K562 (cell line): ENCODE measurements around the gene ZNHIT3. TPM values are rescaled to one million over a fixed set of nuclear protein-coding genes. Genes with fewer than 3 reads are reported as not detected.
A peak's percentile ranks its signal among the peaks of the same experiment; 100 is the strongest.

ENCODE experiments used
- BRCA1 ChIP-seq, 2 experiments: fragments of 450-650 bp in 1 of 2; sonication (generic) in 1 of 2; formaldehyde crosslinking in 1 of 2; IDR thresholded peaks; 2 replicates each; pipeline versions ENCODE4 v1.5.0 to v1.6.1; 2017 to 2020; ENCODE audit warnings: mild to moderate bottlenecking in 1 of 2, missing genetic modification reagents in 1 of 2
- CTBP1 ChIP-seq: fragments of 450-650 bp; IDR thresholded peaks from 2 replicates; pipeline ENCODE4 v1.6.1; 2016; ENCODE audit warnings: borderline replicate concordance
- DIDO1 ChIP-seq: fragments of 450-650 bp; IDR thresholded peaks from 2 replicates; pipeline ENCODE4 v1.6.1; 2016; ENCODE audit warnings: low read depth, missing biosample characterization, missing genetic modification characterization
- NUFIP1 ChIP-seq: fragments of 450-650 bp; IDR thresholded peaks from 2 replicates; pipeline ENCODE4 v1.6.1; 2018; ENCODE audit not compliant: partially characterized antibody
- SRSF1 ChIP-seq: fragments of 200-400 bp; formaldehyde crosslinking; IDR thresholded peaks from 2 replicates; pipeline ENCODE4 v1.6.1; 2017; ENCODE audit warnings: mild to moderate bottlenecking, low read depth, low read length, moderate library complexity
- ZNF165 ChIP-seq: fragments of 250-450 bp; sonication (Bioruptor Pico); IDR thresholded peaks from 2 replicates; pipeline ENCODE4 v1.4.0; 2020; ENCODE audit warnings: borderline replicate concordance
- ZNF77 ChIP-seq: fragments of 250-450 bp; sonication (Bioruptor Pico); IDR thresholded peaks from 2 replicates; pipeline ENCODE4 v1.5.0; 2020
- polyA plus RNA-seq, 8 experiments: library from polyadenylated mRNA; depleted of rRNA in 4 of 8; stranded (reverse) in 5 of 8; unstranded in 3 of 8; fragments of >200 nt; fragmentation: Nextera tagmentation in 2 of 8; fragmentation: Illumina TruSeq in 1 of 8; extraction: Ambion mirVana in 2 of 8; extraction: Trizol in 1 of 8; gene quantifications; 2 replicates each; pipeline versions ENCODE4 v1.2.1 to v1.2.3, GENCODE V29; 2011 to 2014; ENCODE audit warnings: inconsistent platforms in 1 of 8, missing spikeins in 1 of 8
- total RNA-seq, 7 experiments: library from RNA; depleted of rRNA in 6 of 7; stranded (reverse); fragments of >200 nt in 6 of 7; fragmentation: Illumina TruSeq in 2 of 7; extraction: Trizol in 2 of 7; gene quantifications; 2 replicates each; pipeline versions ENCODE4 v1.2.1 to v1.2.3, GENCODE V29; 2011 to 2021; ENCODE audit warnings: low replicate concordance in 1 of 7
- TF ChIP-seq, protein P1 (sequence below): fragments of 450-650 bp; IDR thresholded peaks from 2 replicates; pipeline ENCODE4 v1.6.1; 2016; ENCODE audit warnings: borderline replicate concordance
- TF ChIP-seq, protein P2 (sequence below), 2 experiments: fragments of 200-800 bp in 1 of 2; sonication (Bioruptor generic) in 1 of 2; sonication (generic) in 1 of 2; formaldehyde crosslinking in 1 of 2; IDR thresholded peaks in 1 of 2; conservative IDR thresholded peaks in 1 of 2; 2 replicates each; pipeline versions ENCODE4 v1.5.0 to v1.6.1; 2016 to 2020; ENCODE audit warnings: missing compliant biosample characterization in 1 of 2, missing genetic modification characterization in 1 of 2, missing genetic modification reagents in 1 of 2
- TF ChIP-seq, protein P3 (sequence below), 2 experiments: fragments of 450-650 bp; formaldehyde crosslinking in 1 of 2; IDR thresholded peaks; 2 replicates each; pipeline versions ENCODE4 v1.4.0 to v1.6.1; 2014 to 2020; ENCODE audit warnings: mild to moderate bottlenecking in 2 of 2, borderline replicate concordance in 1 of 2, low read depth in 1 of 2
- TF ChIP-seq, protein P4 (sequence below), 3 experiments: IDR thresholded peaks in 2 of 3; conservative IDR thresholded peaks in 1 of 3; 2 replicates each; pipeline ENCODE4 v1.5.1; 2011 to 2012; ENCODE audit warnings: low read length in 3 of 3, mild to moderate bottlenecking in 3 of 3, control low read depth in 2 of 3, improper control_type of control experiment in 1 of 3, inconsistent platforms in 1 of 3, low read depth in 1 of 3, mixed read lengths in 1 of 3, moderate library complexity in 1 of 3; ENCODE audit not compliant: insufficient read depth in 2 of 3

Gene ZNHIT3
- total and polyA plus RNA-seq, 9 of the 15 experiments (the other 6 are each of a cell fraction or from before 2014, with no cell fraction given) = 45.0 to 300 (median 88.4) TPM

DNA sequence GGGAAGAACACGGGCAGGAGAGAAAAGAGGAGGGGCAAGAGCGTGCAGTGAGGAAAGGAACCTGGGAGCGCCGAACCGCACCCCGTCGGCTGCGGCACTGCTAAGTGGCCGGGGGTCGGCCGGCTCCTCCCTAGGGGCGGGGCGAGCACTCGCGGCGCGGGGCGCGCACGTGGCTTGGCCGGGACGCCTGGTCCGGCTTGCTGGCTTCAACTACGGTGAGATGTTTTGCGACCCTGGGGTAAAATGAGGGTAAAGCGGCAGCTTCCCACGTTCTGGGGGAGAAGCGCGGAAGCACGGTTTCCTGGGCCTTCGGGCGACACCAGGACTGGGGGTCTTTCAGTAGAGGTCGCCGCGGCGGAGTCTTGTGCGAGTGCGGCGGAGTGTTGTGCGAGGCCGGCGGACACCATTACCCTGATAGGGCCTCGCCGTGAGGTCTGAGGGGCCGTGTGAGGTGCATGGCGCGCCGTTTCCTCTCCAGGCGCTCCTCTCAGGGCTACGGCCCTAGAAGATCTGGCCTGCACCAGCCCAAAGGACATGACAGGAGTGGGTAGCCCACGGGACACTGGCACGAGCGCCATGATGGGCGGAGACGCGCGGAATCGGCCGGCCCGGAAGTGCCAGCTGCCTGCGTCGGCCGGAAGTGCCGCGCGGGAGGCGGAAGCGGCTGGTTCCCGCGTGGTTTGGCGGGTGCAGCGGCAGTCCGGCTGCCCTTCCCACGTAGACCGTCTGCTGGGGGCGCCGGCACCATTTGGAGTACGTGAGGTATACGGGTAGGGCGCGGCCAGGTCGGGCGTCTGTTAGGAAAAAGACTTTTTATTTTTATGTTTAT, 48.6 kb downstream of the ZNHIT3 start, which contains the start of the genes MYO19 and PIGW (continued):
- TF ChIP-seq, protein P1, sequence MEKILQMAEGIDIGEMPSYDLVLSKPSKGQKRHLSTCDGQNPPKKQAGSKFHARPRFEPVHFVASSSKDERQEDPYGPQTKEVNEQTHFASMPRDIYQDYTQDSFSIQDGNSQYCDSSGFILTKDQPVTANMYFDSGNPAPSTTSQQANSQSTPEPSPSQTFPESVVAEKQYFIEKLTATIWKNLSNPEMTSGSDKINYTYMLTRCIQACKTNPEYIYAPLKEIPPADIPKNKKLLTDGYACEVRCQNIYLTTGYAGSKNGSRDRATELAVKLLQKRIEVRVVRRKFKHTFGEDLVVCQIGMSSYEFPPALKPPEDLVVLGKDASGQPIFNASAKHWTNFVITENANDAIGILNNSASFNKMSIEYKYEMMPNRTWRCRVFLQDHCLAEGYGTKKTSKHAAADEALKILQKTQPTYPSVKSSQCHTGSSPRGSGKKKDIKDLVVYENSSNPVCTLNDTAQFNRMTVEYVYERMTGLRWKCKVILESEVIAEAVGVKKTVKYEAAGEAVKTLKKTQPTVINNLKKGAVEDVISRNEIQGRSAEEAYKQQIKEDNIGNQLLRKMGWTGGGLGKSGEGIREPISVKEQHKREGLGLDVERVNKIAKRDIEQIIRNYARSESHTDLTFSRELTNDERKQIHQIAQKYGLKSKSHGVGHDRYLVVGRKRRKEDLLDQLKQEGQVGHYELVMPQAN = peak; percentile 94
- no peak for TF ChIP-seq ZNF165 (CRISPR knock-in tag)
- TF ChIP-seq NUFIP1 = no peak
- no peak for TF ChIP-seq DIDO1 (tag)
- TF ChIP-seq CTBP1 = peak; percentile 63
- no peak for TF ChIP-seq BRCA1 (IDR thresholded peaks at IDR 0.05)
- TF ChIP-seq BRCA1 (CRISPR knock-in tag; IDR thresholded peaks at IDR 0.05) = no peak
- TF ChIP-seq SRSF1 = 0 out of 2 replicates have a peak, but pooled peaks have one; percentile 60
- TF ChIP-seq, protein P2, sequence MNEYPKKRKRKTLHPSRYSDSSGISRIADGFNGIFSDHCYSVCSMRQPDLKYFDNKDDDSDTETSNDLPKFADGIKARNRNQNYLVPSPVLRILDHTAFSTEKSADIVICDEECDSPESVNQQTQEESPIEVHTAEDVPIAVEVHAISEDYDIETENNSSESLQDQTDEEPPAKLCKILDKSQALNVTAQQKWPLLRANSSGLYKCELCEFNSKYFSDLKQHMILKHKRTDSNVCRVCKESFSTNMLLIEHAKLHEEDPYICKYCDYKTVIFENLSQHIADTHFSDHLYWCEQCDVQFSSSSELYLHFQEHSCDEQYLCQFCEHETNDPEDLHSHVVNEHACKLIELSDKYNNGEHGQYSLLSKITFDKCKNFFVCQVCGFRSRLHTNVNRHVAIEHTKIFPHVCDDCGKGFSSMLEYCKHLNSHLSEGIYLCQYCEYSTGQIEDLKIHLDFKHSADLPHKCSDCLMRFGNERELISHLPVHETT (CRISPR knock-in tag; conservative IDR thresholded peaks at IDR 0.05 in 1 of 2, IDR thresholded peaks at IDR 0.05 in 1 of 2) = peak in 1 of 2 experiments; percentile 14; a peak in 1 of 4 replicates
- TF ChIP-seq, protein P3, sequence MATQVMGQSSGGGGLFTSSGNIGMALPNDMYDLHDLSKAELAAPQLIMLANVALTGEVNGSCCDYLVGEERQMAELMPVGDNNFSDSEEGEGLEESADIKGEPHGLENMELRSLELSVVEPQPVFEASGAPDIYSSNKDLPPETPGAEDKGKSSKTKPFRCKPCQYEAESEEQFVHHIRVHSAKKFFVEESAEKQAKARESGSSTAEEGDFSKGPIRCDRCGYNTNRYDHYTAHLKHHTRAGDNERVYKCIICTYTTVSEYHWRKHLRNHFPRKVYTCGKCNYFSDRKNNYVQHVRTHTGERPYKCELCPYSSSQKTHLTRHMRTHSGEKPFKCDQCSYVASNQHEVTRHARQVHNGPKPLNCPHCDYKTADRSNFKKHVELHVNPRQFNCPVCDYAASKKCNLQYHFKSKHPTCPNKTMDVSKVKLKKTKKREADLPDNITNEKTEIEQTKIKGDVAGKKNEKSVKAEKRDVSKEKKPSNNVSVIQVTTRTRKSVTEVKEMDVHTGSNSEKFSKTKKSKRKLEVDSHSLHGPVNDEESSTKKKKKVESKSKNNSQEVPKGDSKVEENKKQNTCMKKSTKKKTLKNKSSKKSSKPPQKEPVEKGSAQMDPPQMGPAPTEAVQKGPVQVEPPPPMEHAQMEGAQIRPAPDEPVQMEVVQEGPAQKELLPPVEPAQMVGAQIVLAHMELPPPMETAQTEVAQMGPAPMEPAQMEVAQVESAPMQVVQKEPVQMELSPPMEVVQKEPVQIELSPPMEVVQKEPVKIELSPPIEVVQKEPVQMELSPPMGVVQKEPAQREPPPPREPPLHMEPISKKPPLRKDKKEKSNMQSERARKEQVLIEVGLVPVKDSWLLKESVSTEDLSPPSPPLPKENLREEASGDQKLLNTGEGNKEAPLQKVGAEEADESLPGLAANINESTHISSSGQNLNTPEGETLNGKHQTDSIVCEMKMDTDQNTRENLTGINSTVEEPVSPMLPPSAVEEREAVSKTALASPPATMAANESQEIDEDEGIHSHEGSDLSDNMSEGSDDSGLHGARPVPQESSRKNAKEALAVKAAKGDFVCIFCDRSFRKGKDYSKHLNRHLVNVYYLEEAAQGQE (IDR thresholded peaks at IDR 0.05; ENCODE audit: borderline replicate concordance) = no peak
- TF ChIP-seq, protein P3 (CRISPR knock-in tag; IDR thresholded peaks at IDR 0.05; ENCODE audit: low read depth) = no peak; the same call in 1 of the 2 replicates
- TF ChIP-seq, protein P4, sequence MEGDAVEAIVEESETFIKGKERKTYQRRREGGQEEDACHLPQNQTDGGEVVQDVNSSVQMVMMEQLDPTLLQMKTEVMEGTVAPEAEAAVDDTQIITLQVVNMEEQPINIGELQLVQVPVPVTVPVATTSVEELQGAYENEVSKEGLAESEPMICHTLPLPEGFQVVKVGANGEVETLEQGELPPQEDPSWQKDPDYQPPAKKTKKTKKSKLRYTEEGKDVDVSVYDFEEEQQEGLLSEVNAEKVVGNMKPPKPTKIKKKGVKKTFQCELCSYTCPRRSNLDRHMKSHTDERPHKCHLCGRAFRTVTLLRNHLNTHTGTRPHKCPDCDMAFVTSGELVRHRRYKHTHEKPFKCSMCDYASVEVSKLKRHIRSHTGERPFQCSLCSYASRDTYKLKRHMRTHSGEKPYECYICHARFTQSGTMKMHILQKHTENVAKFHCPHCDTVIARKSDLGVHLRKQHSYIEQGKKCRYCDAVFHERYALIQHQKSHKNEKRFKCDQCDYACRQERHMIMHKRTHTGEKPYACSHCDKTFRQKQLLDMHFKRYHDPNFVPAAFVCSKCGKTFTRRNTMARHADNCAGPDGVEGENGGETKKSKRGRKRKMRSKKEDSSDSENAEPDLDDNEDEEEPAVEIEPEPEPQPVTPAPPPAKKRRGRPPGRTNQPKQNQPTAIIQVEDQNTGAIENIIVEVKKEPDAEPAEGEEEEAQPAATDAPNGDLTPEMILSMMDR (IDR thresholded peaks at IDR 0.05 in 2 of 3, conservative IDR thresholded peaks at IDR 0.05 in 1 of 3; ENCODE audit: insufficient read depth in 2 of 3, low read depth in 1 of 3, low read length in 3 of 3) = peak; percentile 15 to 30 (median 26); a peak in 1 of 6 replicates
- 0 out of 2 replicates have a peak, but pooled peaks have one; percentile 42 for TF ChIP-seq ZNF77 (CRISPR knock-in tag)
